Measurements from ENCODE around the gene LGALS1.

GRCh38 chr22:37715760-37716159, 40.3 kb downstream of the LGALS1 start:
- no peak for TF ChIP-seq POLR2A (IDR thresholded peaks at IDR 0.05; ENCODE audit: low read depth, low read length)
- TF ChIP-seq POLR2AphosphoS5 (IDR thresholded peaks at IDR 0.05; ENCODE audit: low read depth, low read length) = no peak
